ENCODE data around the gene FEM1B. TPM values are rescaled to one million over a fixed set of nuclear protein-coding genes. Genes with fewer than 3 reads are reported as not detected.
A peak's percentile ranks its signal among the peaks of the same experiment; 100 is the strongest.

FEM1B gene
- polyA plus RNA-seq, 2 of the 4 experiments (the other 2 are of a cell fraction) = 19.5 to 59.1 TPM

DNA sequence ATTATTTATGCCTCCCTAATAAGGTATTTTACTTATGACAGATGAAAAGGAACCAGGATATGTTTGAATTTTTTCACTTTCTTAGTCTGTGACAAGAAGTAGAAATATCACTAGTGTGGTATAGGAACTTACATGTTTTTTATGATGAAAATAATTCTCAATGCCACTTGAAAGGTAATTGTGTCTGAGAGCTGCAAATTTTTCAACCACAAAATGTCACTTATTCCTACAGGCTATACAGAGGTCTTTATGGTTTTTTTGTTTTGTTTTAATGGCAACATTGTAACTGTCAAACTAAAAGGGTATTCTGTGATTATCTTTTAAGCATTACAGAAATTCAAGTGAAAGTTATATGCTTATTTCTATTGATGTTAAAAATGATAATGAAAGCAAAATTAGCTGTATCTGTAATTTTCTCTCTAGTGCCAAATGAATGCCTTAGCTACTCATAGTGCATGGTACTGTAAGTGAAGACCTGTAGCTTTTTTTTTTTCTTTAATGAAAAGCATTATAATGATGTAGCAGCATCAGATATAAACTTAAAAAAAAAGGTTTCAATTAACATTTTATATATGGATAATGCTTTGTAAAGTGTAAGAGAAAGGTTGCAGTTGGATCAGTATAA is 14.7 kb downstream of the FEM1B start:
- FAIRE-seq (peak; percentile 36), ATAC-seq (no peak), DNase-seq (ENCODE audit: low read depth in 1 of 2, low spot score in 1 of 2) (no peak)
- ChIA-PET POLR2A (interaction anchor here (1.3 to 1.7 kb wide), 2 partner anchors 13 to 15 kb away, joined by 3 to 11 read pairs; partner anchors contain the start of gene FEM1B), CTCF (interaction anchor here (0.6 to 10.2 kb wide), 5 partner anchors 11 to 508 kb away, joined by 3 to 107 read pairs (median 6); no protein-coding TSS in a partner anchor)
- no peak overlapping the region for H3K27ac ChIP-seq
- H3K4me1 ChIP-seq = peaks cover 11% of the 10 kb centered on the region; the same call in 2 of the 3 replicates
- TF ChIP-seq CHD4 (IDR thresholded peaks at IDR 0.05; ENCODE audit: borderline replicate concordance) (no peak), CBX2 (IDR thresholded peaks at IDR 0.05; ENCODE audit: borderline replicate concordance, low read depth) (no peak), RNF2 (IDR thresholded peaks at IDR 0.05; ENCODE audit: borderline replicate concordance, low read depth) (no peak), ZNF302 (CRISPR knock-in tag; IDR thresholded peaks at IDR 0.05) (no peak), ZSCAN20 (CRISPR knock-in tag; IDR thresholded peaks at IDR 0.05) (no peak), RFX5 (IDR thresholded peaks at IDR 0.05) (no peak), HOXA7 (CRISPR knock-in tag; IDR thresholded peaks at IDR 0.05) (no peak), ZFP36 (IDR thresholded peaks at IDR 0.05; ENCODE audit: borderline replicate concordance, partially characterized antibody) (no peak), CTCF (IDR thresholded peaks at IDR 0.05) (no peak), NPAS2 (CRISPR knock-in tag; IDR thresholded peaks at IDR 0.05; ENCODE audit: borderline replicate concordance) (no peak), JUNB (IDR thresholded peaks at IDR 0.05) (no peak), NR3C1 (IDR thresholded peaks at IDR 0.05) (no peak), CHD2 (IDR thresholded peaks at IDR 0.05; ENCODE audit: low read length, partially characterized antibody) (no peak), HDAC2 (IDR thresholded peaks at IDR 0.05) (no peak)
- H3K4me3 ChIP-seq = no peak overlapping the region
- no peaks in the 10 kb centered on the region for H3K9me3 ChIP-seq
- H3K4me2 ChIP-seq = no peak overlapping the region

DNA sequence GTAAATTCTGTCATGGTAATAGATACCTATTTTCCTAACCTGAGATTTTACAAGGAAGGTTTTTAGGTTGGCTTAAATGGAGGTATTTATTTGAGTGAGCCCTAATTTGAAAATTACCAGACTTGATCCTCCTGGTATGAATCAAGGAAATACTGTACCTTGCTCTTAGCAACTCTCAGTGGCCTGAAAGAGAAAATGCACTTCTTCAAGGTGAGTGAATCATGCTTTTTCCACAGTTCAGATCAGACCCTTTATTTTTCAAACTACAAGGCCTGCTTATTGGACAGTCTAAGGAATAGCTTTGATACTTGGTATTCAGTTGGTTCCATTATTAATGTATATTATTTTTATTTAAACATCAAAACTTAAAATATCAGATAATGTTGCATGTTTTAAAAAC is 15.4 kb downstream of the FEM1B start:
- Histone ChIP-seq H3K4me2 (no peak overlapping the region), H3K4me3 (no peak overlapping the region), H3K9me3 (no peaks in the 10 kb centered on the region), H3K27ac (no peak overlapping the region), H3K4me1 (peaks cover 11% of the 10 kb centered on the region; the same call in 2 of the 3 replicates)
- DNase-seq (ENCODE audit: low read depth in 1 of 2, low spot score in 1 of 2) = no peak
- ChIA-PET POLR2A (no interaction called here), CTCF (interaction anchor here (1.8 to 10.2 kb wide), 3 partner anchors 10 to 40 kb away, joined by 6 to 107 read pairs (median 19); no protein-coding TSS in a partner anchor)
- no peak for FAIRE-seq
- ATAC-seq = no peak; a peak in 1 of 6 replicates
- TF ChIP-seq, protein P1, sequence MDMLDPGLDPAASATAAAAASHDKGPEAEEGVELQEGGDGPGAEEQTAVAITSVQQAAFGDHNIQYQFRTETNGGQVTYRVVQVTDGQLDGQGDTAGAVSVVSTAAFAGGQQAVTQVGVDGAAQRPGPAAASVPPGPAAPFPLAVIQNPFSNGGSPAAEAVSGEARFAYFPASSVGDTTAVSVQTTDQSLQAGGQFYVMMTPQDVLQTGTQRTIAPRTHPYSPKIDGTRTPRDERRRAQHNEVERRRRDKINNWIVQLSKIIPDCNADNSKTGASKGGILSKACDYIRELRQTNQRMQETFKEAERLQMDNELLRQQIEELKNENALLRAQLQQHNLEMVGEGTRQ (IDR thresholded peaks at IDR 0.05) = no peak
- TF ChIP-seq POLR2AphosphoS2 (conservative IDR thresholded peaks at IDR 0.05; ENCODE audit: low read length) (no peak), GATA3 (IDR thresholded peaks at IDR 0.05; ENCODE audit: borderline replicate concordance) (no peak), NPAS2 (CRISPR knock-in tag; IDR thresholded peaks at IDR 0.05; ENCODE audit: borderline replicate concordance) (no peak), SREBF2 (IDR thresholded peaks at IDR 0.05) (no peak), PHF8 (IDR thresholded peaks at IDR 0.05; ENCODE audit: borderline replicate concordance, low read depth) (no peak), KDM5A (IDR thresholded peaks at IDR 0.05) (no peak), HOXB13 (CRISPR knock-in tag; IDR thresholded peaks at IDR 0.05; ENCODE audit: low read depth) (no peak), CHD2 (IDR thresholded peaks at IDR 0.05; ENCODE audit: low read length, partially characterized antibody) (no peak), ATOH8 (CRISPR knock-in tag; IDR thresholded peaks at IDR 0.05; ENCODE audit: low read depth) (no peak), NFE2L2 (conservative IDR thresholded peaks at IDR 0.05; ENCODE audit: low read length) (no peak), JUNB (IDR thresholded peaks at IDR 0.05) (no peak), RNF2 (IDR thresholded peaks at IDR 0.05; ENCODE audit: borderline replicate concordance, low read depth) (no peak), EHF (CRISPR knock-in tag; IDR thresholded peaks at IDR 0.05) (no peak), EP300 (IDR thresholded peaks at IDR 0.05) (no peak)
- TF ChIP-seq, protein P2, sequence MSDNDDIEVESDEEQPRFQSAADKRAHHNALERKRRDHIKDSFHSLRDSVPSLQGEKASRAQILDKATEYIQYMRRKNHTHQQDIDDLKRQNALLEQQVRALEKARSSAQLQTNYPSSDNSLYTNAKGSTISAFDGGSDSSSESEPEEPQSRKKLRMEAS (IDR thresholded peaks at IDR 0.05) = no peak
- TF ChIP-seq, protein P3, sequence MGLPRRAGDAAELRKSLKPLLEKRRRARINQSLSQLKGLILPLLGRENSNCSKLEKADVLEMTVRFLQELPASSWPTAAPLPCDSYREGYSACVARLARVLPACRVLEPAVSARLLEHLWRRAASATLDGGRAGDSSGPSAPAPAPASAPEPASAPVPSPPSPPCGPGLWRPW (IDR thresholded peaks at IDR 0.05) = no peak
